ENCODE results near the gene MSS51. TPM values are rescaled to one million over a fixed set of nuclear protein-coding genes. Genes with fewer than 3 reads are reported as not detected.

MSS51 gene
- total RNA-seq, 4 donors from 2014 or later, result 1.4 to 2.4 (median 2.0) TPM

GRCh38 chr10:73407495-73407894 lies 25.9 kb downstream of the MSS51 start:
- intact Hi-C loops (cut with DNase I; ENCODE audit: low total_unique reads), result no loop called here
- TF ChIP-seq EP300 (IDR thresholded peaks at IDR 0.05; ENCODE audit: low read depth), result no peak
- TF ChIP-seq POLR2AphosphoS5 (IDR thresholded peaks at IDR 0.05), result no peak
- TF ChIP-seq POLR2A (IDR thresholded peaks at IDR 0.05), result no peak
- TF ChIP-seq CTCF (IDR thresholded peaks at IDR 0.05), result no peak
- H3K4me3 ChIP-seq, result no peak overlapping the region
- DNase-seq, result no peak
- peaks cover 4 to 38% (median 8%) of the 10 kb centered on the region in 4 donors for H3K4me1 ChIP-seq
- H3K36me3 ChIP-seq, result no peaks in the 10 kb centered on the region
- no peak overlapping the region for H3K27ac ChIP-seq
- H3K27me3 ChIP-seq, result no peaks in the 10 kb centered on the region
- WGBS, 2 donors (ENCODE audit: low coverage in 1 of 2), result 93 to 100% methylated on average over 1 of the region's 1 CpG
- in situ Hi-C loops (cut with MboI; ENCODE audit: low pct_ligation_motif_present in 1 of 4, low pct_unique_long_range_greater_than_20kb in 1 of 4, low sequenced_read_pairs in 3 of 4), result no loop called here
- H3K9me3 ChIP-seq, result no peaks in the 10 kb centered on the region

- DNase-seq, result no peak
- intact Hi-C loops (cut with DNase I; ENCODE audit: low total_unique reads) (no loop called here), in situ Hi-C loops (cut with MboI; ENCODE audit: low pct_ligation_motif_present in 1 of 4, low pct_unique_long_range_greater_than_20kb in 1 of 4, low sequenced_read_pairs in 3 of 4) (no loop called here)
- WGBS, 2 donors (ENCODE audit: low coverage in 1 of 2), result 83 to 90% methylated on average over 5 of the region's 5 CpGs
- no peaks in the 10 kb centered on the region for H3K9me3 ChIP-seq
- TF ChIP-seq POLR2A (IDR thresholded peaks at IDR 0.05) (no peak), CTCF (IDR thresholded peaks at IDR 0.05) (no peak)
- no peak overlapping the region for H3K27ac ChIP-seq
- H3K36me3 ChIP-seq, result no peaks in the 10 kb centered on the region
- no peak overlapping the region for H3K4me3 ChIP-seq
- no peaks in the 10 kb centered on the region for H3K27me3 ChIP-seq
- H3K4me1 ChIP-seq, result peaks cover 0 to 32% (median 3%) of the 10 kb centered on the region in 4 donors
Observed at GRCh38 chr10:73406846-73407245, 26.5 kb downstream of the MSS51 start.

- DNase-seq, result no peak
- no peak overlapping the region for H3K27ac ChIP-seq
- H3K4me3 ChIP-seq, result no peak overlapping the region
- in situ Hi-C loops (cut with MboI; ENCODE audit: low pct_ligation_motif_present in 1 of 4, low pct_unique_long_range_greater_than_20kb in 1 of 4, low sequenced_read_pairs in 3 of 4), result no loop called here
- 84 to 89% methylated on average over 3 of the region's 3 CpGs for WGBS, 2 donors (ENCODE audit: low coverage in 1 of 2)
- no peaks in the 10 kb centered on the region for H3K9me3 ChIP-seq
- H3K36me3 ChIP-seq, result no peaks in the 10 kb centered on the region
- no peaks in the 10 kb centered on the region for H3K27me3 ChIP-seq
- H3K4me1 ChIP-seq, result peaks cover 0 to 26% (median 0%) of the 10 kb centered on the region in 4 donors
- TF ChIP-seq POLR2A (IDR thresholded peaks at IDR 0.05) (no peak), CTCF (IDR thresholded peaks at IDR 0.05) (no peak), EP300 (IDR thresholded peaks at IDR 0.05; ENCODE audit: low read depth) (no peak), POLR2AphosphoS5 (IDR thresholded peaks at IDR 0.05) (no peak)
- intact Hi-C loops (cut with DNase I; ENCODE audit: low total_unique reads), result no loop called here
Observed at GRCh38 chr10:73405556-73405955, 27.8 kb downstream of the MSS51 start.

GRCh38 chr10:73404690-73405089 lies 28.7 kb downstream of the MSS51 start:
- intact Hi-C loops (cut with DNase I; ENCODE audit: low total_unique reads), result no loop called here
- peaks cover 0 to 22% (median 0%) of the 10 kb centered on the region in 4 donors for H3K4me1 ChIP-seq
- 93 to 97% methylated on average over 4 to 9 of the region's 9 CpGs for WGBS, 2 donors (ENCODE audit: low coverage in 1 of 2)

More at GRCh38 chr10:73404690-73405089, 28.7 kb downstream of the MSS51 start:
- in situ Hi-C loops (cut with MboI; ENCODE audit: low pct_ligation_motif_present in 1 of 4, low pct_unique_long_range_greater_than_20kb in 1 of 4, low sequenced_read_pairs in 3 of 4), result no loop called here
- TF ChIP-seq CTCF (IDR thresholded peaks at IDR 0.05) (no peak), EP300 (IDR thresholded peaks at IDR 0.05; ENCODE audit: low read depth) (no peak), POLR2AphosphoS5 (IDR thresholded peaks at IDR 0.05) (no peak), POLR2A (IDR thresholded peaks at IDR 0.05) (no peak)
- DNase-seq, result no peak
- no peaks in the 10 kb centered on the region for H3K9me3 ChIP-seq
- no peaks in the 10 kb centered on the region for H3K36me3 ChIP-seq
- no peak overlapping the region for H3K4me3 ChIP-seq
- no peaks in the 10 kb centered on the region for H3K27me3 ChIP-seq
- no peak overlapping the region for H3K27ac ChIP-seq

Measured in transverse colon (tissue), 4 donors.